Kasumi-1 (cell line): Measurements from ENCODE around the gene MREG.
A peak's percentile ranks its signal among the peaks of the same experiment; 100 is the strongest.

Source experiments
- DNase-seq, 2 experiments: peaks; one replicate each; lab custom pipeline; 2025; lab: John Stamatoyannopoulos, UW

Gene MREG

GRCh38 chr2:215918901-215919599, 94.3 kb downstream of the MREG start:
- DNase-seq: no peak

- no peak for DNase-seq
These were observed 95.3 kb downstream of the MREG start for GRCh38 chr2:215917953-215918620.

- DNase-seq: no peak
These were observed 97.9 kb downstream of the MREG start for GRCh38 chr2:215915441-215915840.

- no peak for DNase-seq
These were observed 98.6 kb downstream of the MREG start for GRCh38 chr2:215914777-215915165.

GRCh38 chr2:215914054-215914776, 99.1 kb downstream of the MREG start:
- DNase-seq: no peak

- no peak for DNase-seq
These were observed 101.0 kb downstream of the MREG start for GRCh38 chr2:215912299-215912842.

GRCh38 chr2:215911301-215912085, 101.9 kb downstream of the MREG start:
- DNase-seq: no peak

- no peak for DNase-seq
These were observed 103.2 kb downstream of the MREG start for GRCh38 chr2:215910180-215910579.

GRCh38 chr2:215907147-215907546, 106.2 kb downstream of the MREG start:
- DNase-seq: no peak

- no peak for DNase-seq
These were observed 106.9 kb downstream of the MREG start for GRCh38 chr2:215906458-215906857.

GRCh38 chr2:215905691-215906090, 107.7 kb downstream of the MREG start:
- no peak for DNase-seq

GRCh38 chr2:215904101-215904500, 109.2 kb downstream of the MREG start:
- DNase-seq: no peak

GRCh38 chr2:215903203-215903602, 110.1 kb downstream of the MREG start:
- DNase-seq: no peak

- DNase-seq: no peak
These were observed 111.6 kb downstream of the MREG start for GRCh38 chr2:215901796-215902195.

- peak in 1 of 2 experiments; percentile 15 for DNase-seq
These were observed 112.5 kb downstream of the MREG start for GRCh38 chr2:215900843-215901242.

GRCh38 chr2:215900203-215900611, 113.1 kb downstream of the MREG start:
- no peak for DNase-seq

- no peak for DNase-seq
These were observed 113.9 kb downstream of the MREG start for GRCh38 chr2:215899141-215900074.

- DNase-seq: no peak
These were observed 115.0 kb downstream of the MREG start for GRCh38 chr2:215898363-215898762.

GRCh38 chr2:215896921-215897320, 116.4 kb downstream of the MREG start:
- DNase-seq: no peak

GRCh38 chr2:215895330-215895729, 118.0 kb downstream of the MREG start:
- DNase-seq: no peak
